Nephron (organoid): ENCODE data around the gene CPN2.

Experiments used
- H3K27ac Mint-ChIP-seq, 3 experiments: 2 replicates each; pipeline ENCODE4 v1.8.0; 2020; ENCODE audit warnings: mixed read lengths in 3 of 3, mild to moderate bottlenecking in 2 of 3, moderate library complexity in 1 of 3
- H3K27me3 Mint-ChIP-seq: 2 replicates; pipeline ENCODE4 v1.8.0; 2021; ENCODE audit warnings: low read depth, mild to moderate bottlenecking, moderate library complexity, mixed read lengths
- H3K36me3 Mint-ChIP-seq: 2 replicates; pipeline ENCODE4 v1.8.0; 2020; ENCODE audit warnings: low read depth, mixed read lengths
- H3K4me1 Mint-ChIP-seq: 2 replicates; pipeline ENCODE4 v1.8.0; 2020; ENCODE audit warnings: mixed read lengths
- H3K4me3 Mint-ChIP-seq, 3 experiments: 2 replicates each; pipeline ENCODE4 v1.8.0; 2020; ENCODE audit warnings: mild to moderate bottlenecking in 3 of 3, mixed read lengths in 3 of 3, moderate library complexity in 2 of 3
- H3K9me3 Mint-ChIP-seq: 2 replicates; pipeline ENCODE4 v1.8.0; 2020; ENCODE audit warnings: mixed read lengths
- CTCF ChIP-seq, 3 experiments: fragments of 200-600 bp; sonication (generic); IDR thresholded peaks; one replicate each; pipeline ENCODE4 v1.5.0; 2021; ENCODE audit warnings: antibody characterized with exemption in 3 of 3; ENCODE audit not compliant: unreplicated experiment in 3 of 3

Gene CPN2

GRCh38 chr3:194300936-194301335 is 50.2 kb downstream of the CPN2 start:
- Mint-ChIP-seq H3K4me3 (no peak overlapping the region), H3K36me3 (no peaks in the 10 kb centered on the region), H3K27ac (peak overlapping the region; percentile 68 to 86 (median 73)), H3K4me1 (peaks cover 30% of the 10 kb centered on the region), H3K9me3 (no peaks in the 10 kb centered on the region), H3K27me3 (peaks cover 7% of the 10 kb centered on the region)
- TF ChIP-seq CTCF (IDR thresholded peaks at IDR 0.05; ENCODE audit: unreplicated experiment in 3 of 3): no peak

DNA sequence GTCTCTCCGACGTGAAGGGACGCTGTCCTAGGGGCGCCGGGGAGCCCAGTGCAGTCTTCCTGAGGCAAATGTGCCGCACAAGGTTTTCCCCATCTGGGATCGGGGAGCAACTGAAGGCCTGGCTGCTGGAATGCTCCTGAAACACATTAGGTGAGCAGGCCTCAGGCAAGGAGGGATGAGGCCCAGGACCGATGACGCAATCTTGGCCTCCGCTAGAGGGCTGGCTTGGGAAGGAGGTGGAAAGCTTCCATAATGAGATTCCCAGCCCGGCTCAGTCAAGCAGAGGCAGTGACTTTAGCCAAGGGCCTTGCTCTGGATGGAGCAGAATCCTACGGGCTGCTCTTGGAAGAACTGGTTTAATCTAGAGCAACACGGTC is 50.8 kb downstream of the CPN2 start:
- peaks cover 31% of the 10 kb centered on the region for H3K4me1 Mint-ChIP-seq
- peak overlapping the region; percentile 68 to 86 (median 73) for H3K27ac Mint-ChIP-seq
- no peak for TF ChIP-seq CTCF (IDR thresholded peaks at IDR 0.05; ENCODE audit: unreplicated experiment in 3 of 3)
- H3K27me3 Mint-ChIP-seq: peaks cover 7% of the 10 kb centered on the region
- H3K4me3 Mint-ChIP-seq: peak overlapping the region in 1 of 3 experiments; percentile 31
- no peaks in the 10 kb centered on the region for H3K36me3 Mint-ChIP-seq
- no peaks in the 10 kb centered on the region for H3K9me3 Mint-ChIP-seq

DNA sequence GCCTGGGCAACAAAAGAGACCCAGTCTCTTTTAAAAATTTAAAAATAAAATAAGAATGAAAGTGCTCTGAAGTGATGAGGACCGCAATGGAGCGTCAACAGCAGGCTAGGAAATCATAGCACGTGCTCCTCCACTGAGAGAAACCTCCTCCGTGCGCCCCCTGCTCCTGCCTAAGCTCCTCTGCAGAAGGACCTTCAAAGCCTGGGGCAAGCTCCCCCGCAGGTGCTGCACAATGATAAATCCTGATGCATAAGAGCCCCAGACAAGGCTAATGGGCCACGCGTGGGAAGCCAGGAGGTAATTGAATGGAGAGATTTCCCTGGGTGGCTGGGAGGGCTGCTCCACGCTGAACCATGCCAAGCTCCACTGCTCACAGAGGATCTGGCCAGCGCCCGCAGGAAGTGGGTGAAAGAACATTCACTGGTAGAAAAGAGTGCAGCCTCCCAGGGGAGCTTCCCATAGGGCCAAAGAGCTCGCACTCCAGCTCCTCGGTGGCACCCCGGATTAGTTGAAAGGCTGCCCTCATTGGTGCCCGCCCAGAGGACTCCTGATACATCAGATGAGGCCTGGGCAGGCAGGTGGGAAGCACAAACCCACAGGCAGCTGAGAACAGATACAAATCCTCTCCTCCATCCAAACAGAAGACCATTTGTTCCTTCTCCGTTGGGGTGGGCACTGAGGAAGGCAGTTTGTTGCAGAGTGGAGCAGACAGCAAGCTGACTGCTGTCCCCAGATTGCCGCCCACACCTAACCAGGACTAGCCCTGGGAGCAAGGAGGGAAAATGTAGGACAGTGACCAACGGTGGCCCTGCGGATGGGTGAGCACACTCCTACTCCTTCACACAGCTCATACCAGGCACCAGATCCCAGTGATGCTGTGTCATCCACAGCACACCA is 52.5 kb downstream of the CPN2 start:
- Mint-ChIP-seq H3K36me3 (no peaks in the 10 kb centered on the region), H3K27ac (peak overlapping the region; percentile 76 to 89 (median 83)), H3K4me1 (peaks cover 45% of the 10 kb centered on the region), H3K27me3 (peaks cover 7% of the 10 kb centered on the region), H3K9me3 (no peaks in the 10 kb centered on the region), H3K4me3 (peak overlapping the region in 1 of 3 experiments; percentile 6)
- no peak for TF ChIP-seq CTCF (IDR thresholded peaks at IDR 0.05; ENCODE audit: unreplicated experiment in 3 of 3)

- peaks cover 2% of the 10 kb centered on the region for H3K36me3 Mint-ChIP-seq
- peaks cover 7% of the 10 kb centered on the region for H3K27me3 Mint-ChIP-seq
- H3K27ac Mint-ChIP-seq: peak overlapping the region; percentile 80 to 96 (median 89)
- peak in 1 of 3 experiments; percentile 6 for TF ChIP-seq CTCF (IDR thresholded peaks at IDR 0.05; ENCODE audit: unreplicated experiment in 3 of 3)
- peaks cover 45% of the 10 kb centered on the region for H3K4me1 Mint-ChIP-seq
- peak overlapping the region; percentile 43 to 54 (median 44) for H3K4me3 Mint-ChIP-seq
- H3K9me3 Mint-ChIP-seq: peaks cover 4% of the 10 kb centered on the region
Observed at GRCh38 chr3:194296454-194297263, 54.5 kb downstream of the CPN2 start.

- Mint-ChIP-seq H3K9me3 (peaks cover 14% of the 10 kb centered on the region), H3K4me1 (peaks cover 32% of the 10 kb centered on the region), H3K4me3 (peak overlapping the region in 2 of 3 experiments; percentile 28 to 52), H3K27me3 (peaks cover 12% of the 10 kb centered on the region), H3K27ac (peak overlapping the region; percentile 8 to 80 (median 80)), H3K36me3 (peaks cover 8% of the 10 kb centered on the region)
- TF ChIP-seq CTCF (IDR thresholded peaks at IDR 0.05; ENCODE audit: unreplicated experiment in 3 of 3): no peak
Observed at GRCh38 chr3:194294895-194295214, 56.3 kb downstream of the CPN2 start.
